Fibroblast of lung (primary cell): ENCODE measurements around the gene MYBBP1A. TPM values are rescaled to one million over a fixed set of nuclear protein-coding genes. Genes with fewer than 3 reads are reported as not detected.

Experiments
- DNase-seq, 2 donors: peaks; one replicate each; pipeline versions ENCODE4 v3.0.0 to v3.0.0-alpha.2; 2010; ENCODE audit warnings: low read depth in 2 of 2
- H2AFZ ChIP-seq: 2 replicates; pipeline ENCODE4 v1.5.1; 2012; ENCODE audit warnings: low read length, control low read depth, inconsistent platforms
- H3K27ac ChIP-seq: 2 replicates; pipeline ENCODE4 v1.5.1; 2011; ENCODE audit warnings: low read length, control low read depth; ENCODE audit not compliant: insufficient read depth
- H3K27me3 ChIP-seq: 2 replicates; pipeline ENCODE4 v1.5.1; 2011; ENCODE audit warnings: mild to moderate bottlenecking, low read length; ENCODE audit not compliant: control insufficient read depth, insufficient read depth
- H3K36me3 ChIP-seq: 2 replicates; pipeline ENCODE4 v1.5.1; 2011; ENCODE audit warnings: low read length; ENCODE audit not compliant: control insufficient read depth, insufficient read depth
- H3K4me1 ChIP-seq: 2 replicates; pipeline ENCODE4 v1.5.1; 2011; ENCODE audit warnings: low read length; ENCODE audit not compliant: control insufficient read depth, insufficient read depth; ENCODE audit errors: extremely low read depth
- H3K4me2 ChIP-seq: 2 replicates; pipeline ENCODE4 v1.5.1; 2011; ENCODE audit warnings: low read length, control low read depth; ENCODE audit not compliant: insufficient read depth; ENCODE audit errors: extremely low read depth
- H3K4me3 ChIP-seq, 4 experiments: fragments of 200-600 bp in 1 of 4; sonication (generic) in 1 of 4; replicated peaks in 1 of 4; 2 replicates each; pipeline ENCODE4 v1.5.1; 2011 to 2016; ENCODE audit warnings: low read length in 4 of 4, low read depth in 3 of 4, mild to moderate bottlenecking in 3 of 4, control low read depth in 2 of 4, inconsistent platforms in 1 of 4, mixed read lengths in 1 of 4; ENCODE audit not compliant: insufficient read depth in 1 of 4; ENCODE audit errors: control extremely low read depth in 1 of 4
- H3K79me2 ChIP-seq: 2 replicates; pipeline ENCODE4 v1.5.1; 2012; ENCODE audit warnings: mild to moderate bottlenecking, low read length, inconsistent platforms; ENCODE audit not compliant: control insufficient read depth, insufficient read depth
- H3K9ac ChIP-seq: 2 replicates; pipeline ENCODE4 v1.5.1; 2011; ENCODE audit warnings: mild to moderate bottlenecking, low read length, control low read depth; ENCODE audit not compliant: insufficient read depth
- H3K9me3 ChIP-seq: 2 replicates; pipeline ENCODE4 v1.5.1; 2012; ENCODE audit warnings: low read depth, low read length; ENCODE audit not compliant: control insufficient read depth, insufficient read depth
- H4K20me1 ChIP-seq: 2 replicates; pipeline ENCODE4 v1.5.1; 2011; ENCODE audit warnings: low read length; ENCODE audit not compliant: control insufficient read depth, insufficient read depth; ENCODE audit errors: extremely low read depth
- CTCF ChIP-seq, 2 donors: IDR thresholded peaks in 1 of 2; conservative IDR thresholded peaks in 1 of 2; 1 replicate in 1 of 2; 2 replicates in 1 of 2; pipeline ENCODE4 v1.5.1; 2011 to 2012; ENCODE audit warnings: low read length in 2 of 2, control low read depth in 1 of 2, inconsistent platforms in 1 of 2, low read depth in 1 of 2, mild to moderate bottlenecking in 1 of 2
- EZH2 ChIP-seq: IDR thresholded peaks from 2 replicates; pipeline ENCODE4 v1.5.1; 2012; ENCODE audit warnings: low read length, control low read depth, mild to moderate bottlenecking; ENCODE audit errors: missing control alignments
- polyA plus RNA-seq, 2 donors: library from polyadenylated mRNA; depleted of rRNA in 1 of 2; stranded (reverse) in 1 of 2; unstranded in 1 of 2; fragments of >200 nt; gene quantifications; 2 replicates each; pipeline ENCODE4 v1.2.1, GENCODE V29; 2011 to 2012; ENCODE audit warnings: missing spikeins in 1 of 2
- total RNA-seq: library from RNA; depleted of rRNA; stranded (reverse); fragments of >200 nt; gene quantifications from 2 replicates; pipeline ENCODE4 v1.2.1, GENCODE V29; 2014

The MYBBP1A gene
- total and polyA plus RNA-seq, 2 donors (not counting 1 experiment from before 2014, with no cell fraction given) = 14.1 to 28.6 TPM

GRCh38 chr17:4514779-4515178 is 40.4 kb downstream of the MYBBP1A start:
- Histone ChIP-seq H3K4me3 (no peak overlapping the region), H3K9ac (no peak overlapping the region), H3K27ac (no peak overlapping the region), H3K79me2 (no peaks in the 10 kb centered on the region), H3K9me3 (no peaks in the 10 kb centered on the region), H3K4me1 (no peaks in the 10 kb centered on the region), H3K4me2 (no peak overlapping the region), H3K36me3 (no peaks in the 10 kb centered on the region), H2AFZ (no peak overlapping the region), H4K20me1 (no peaks in the 10 kb centered on the region), H3K27me3 (no peaks in the 10 kb centered on the region)
- no peak for DNase-seq
- TF ChIP-seq EZH2 (no peak), CTCF (conservative IDR thresholded peaks at IDR 0.05 in 1 of 2, IDR thresholded peaks at IDR 0.05 in 1 of 2; ENCODE audit: low read depth in 1 of 2, low read length in 2 of 2) (no peak)

GRCh38 chr17:4514206-4514605 is 41.0 kb downstream of the MYBBP1A start:
- Histone ChIP-seq H3K27me3 (no peaks in the 10 kb centered on the region), H4K20me1 (no peaks in the 10 kb centered on the region), H3K79me2 (no peaks in the 10 kb centered on the region), H3K27ac (no peak overlapping the region), H3K4me3 (no peak overlapping the region), H3K4me2 (no peak overlapping the region), H3K9me3 (no peaks in the 10 kb centered on the region), H2AFZ (no peak overlapping the region), H3K9ac (no peak overlapping the region), H3K36me3 (no peaks in the 10 kb centered on the region), H3K4me1 (no peaks in the 10 kb centered on the region)
- no peak for DNase-seq
- TF ChIP-seq EZH2 (no peak), CTCF (conservative IDR thresholded peaks at IDR 0.05 in 1 of 2, IDR thresholded peaks at IDR 0.05 in 1 of 2; ENCODE audit: low read depth in 1 of 2, low read length in 2 of 2) (no peak)

GRCh38 chr17:4513113-4514032 is 41.8 kb downstream of the MYBBP1A start:
- no peak for DNase-seq
- H3K4me1 ChIP-seq = no peaks in the 10 kb centered on the region
- no peaks in the 10 kb centered on the region for H3K36me3 ChIP-seq
- H3K27me3 ChIP-seq = no peaks in the 10 kb centered on the region
- H3K9me3 ChIP-seq = no peaks in the 10 kb centered on the region
- no peak overlapping the region for H3K4me2 ChIP-seq
- H3K79me2 ChIP-seq = no peaks in the 10 kb centered on the region
- H2AFZ ChIP-seq = no peak overlapping the region
- no peaks in the 10 kb centered on the region for H4K20me1 ChIP-seq
- TF ChIP-seq CTCF (conservative IDR thresholded peaks at IDR 0.05 in 1 of 2, IDR thresholded peaks at IDR 0.05 in 1 of 2; ENCODE audit: low read depth in 1 of 2, low read length in 2 of 2) = no peak
- no peak for TF ChIP-seq EZH2
- no peak overlapping the region for H3K27ac ChIP-seq
- H3K9ac ChIP-seq = no peak overlapping the region
- no peak overlapping the region for H3K4me3 ChIP-seq
